ENCODE measurements around the gene TYK2.

TYK2 gene

GRCh38 chr19:10309423-10309822 lies 70.9 kb downstream of the TYK2 start, which contains the start of gene ZGLP1:
Gene ZGLP1 (minus strand): TSS chr19:10309815.
- no peak for DNase-seq (ENCODE audit: low spot score)

- no peak for DNase-seq (ENCODE audit: low spot score)
Observed at GRCh38 chr19:10306327-10306726, 74.0 kb downstream of the TYK2 start.

- no peak for DNase-seq (ENCODE audit: low spot score)
Observed at GRCh38 chr19:10305139-10305806, 75.1 kb downstream of the TYK2 start.
